ENCODE results near the gene ZBTB46. TPM values are rescaled to one million over a fixed set of nuclear protein-coding genes. Genes with fewer than 3 reads are reported as not detected.

Gene ZBTB46
- total and polyA plus RNA-seq, 10 donors: 3.6 to 76.5 (median 32.1) TPM

DNA sequence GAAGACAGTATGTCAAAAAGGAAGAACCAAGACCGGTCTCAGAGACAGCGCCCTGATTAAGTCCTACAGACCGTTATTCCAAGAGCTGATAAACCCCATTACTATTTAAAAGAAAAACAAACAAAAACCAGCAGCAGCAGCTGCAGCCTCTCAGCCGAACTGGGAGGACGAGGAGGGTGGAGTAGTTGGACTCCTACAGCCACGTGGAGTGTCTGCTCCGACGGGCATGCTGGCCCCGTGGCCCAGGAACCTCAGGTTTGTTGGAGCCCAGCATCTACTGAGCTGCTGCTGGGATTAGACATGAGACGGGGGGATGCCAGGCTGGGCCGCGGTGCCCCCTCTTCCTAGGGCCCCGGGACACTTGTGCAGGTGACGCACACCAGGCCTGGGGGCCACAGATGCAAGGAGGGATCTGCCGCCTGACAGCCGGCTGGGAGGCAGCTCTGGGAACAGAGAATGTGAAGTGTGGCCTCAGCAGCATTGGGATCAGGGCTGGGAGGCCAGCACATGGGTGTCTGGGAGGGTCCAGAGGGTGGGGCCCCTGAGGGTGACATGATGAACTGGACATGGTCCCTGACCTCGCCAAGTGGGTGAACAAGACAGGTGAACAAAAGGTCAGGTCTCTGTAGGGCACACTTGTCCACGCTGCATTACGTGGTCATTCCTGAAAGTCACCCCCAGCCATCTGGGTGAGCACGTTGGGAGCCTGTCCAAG, 2.9 kb upstream of the ZBTB46 start:
- H3K4me3 ChIP-seq: no peak overlapping the region
- no peaks in the 10 kb centered on the region for H3K9me3 ChIP-seq
- H3K36me3 ChIP-seq: no peaks in the 10 kb centered on the region
- TF ChIP-seq, protein P1, sequence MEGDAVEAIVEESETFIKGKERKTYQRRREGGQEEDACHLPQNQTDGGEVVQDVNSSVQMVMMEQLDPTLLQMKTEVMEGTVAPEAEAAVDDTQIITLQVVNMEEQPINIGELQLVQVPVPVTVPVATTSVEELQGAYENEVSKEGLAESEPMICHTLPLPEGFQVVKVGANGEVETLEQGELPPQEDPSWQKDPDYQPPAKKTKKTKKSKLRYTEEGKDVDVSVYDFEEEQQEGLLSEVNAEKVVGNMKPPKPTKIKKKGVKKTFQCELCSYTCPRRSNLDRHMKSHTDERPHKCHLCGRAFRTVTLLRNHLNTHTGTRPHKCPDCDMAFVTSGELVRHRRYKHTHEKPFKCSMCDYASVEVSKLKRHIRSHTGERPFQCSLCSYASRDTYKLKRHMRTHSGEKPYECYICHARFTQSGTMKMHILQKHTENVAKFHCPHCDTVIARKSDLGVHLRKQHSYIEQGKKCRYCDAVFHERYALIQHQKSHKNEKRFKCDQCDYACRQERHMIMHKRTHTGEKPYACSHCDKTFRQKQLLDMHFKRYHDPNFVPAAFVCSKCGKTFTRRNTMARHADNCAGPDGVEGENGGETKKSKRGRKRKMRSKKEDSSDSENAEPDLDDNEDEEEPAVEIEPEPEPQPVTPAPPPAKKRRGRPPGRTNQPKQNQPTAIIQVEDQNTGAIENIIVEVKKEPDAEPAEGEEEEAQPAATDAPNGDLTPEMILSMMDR (IDR thresholded peaks at IDR 0.05 in 8 of 11, conservative IDR thresholded peaks at IDR 0.05 in 3 of 11): no peak
- TF ChIP-seq POLR2A (IDR thresholded peaks at IDR 0.05) (no peak), POLR2AphosphoS5 (IDR thresholded peaks at IDR 0.05) (no peak)
- peak overlapping the region in 7 of 8 donors; percentile 58 to 81 (median 71) for H3K27ac ChIP-seq
- H3K4me1 ChIP-seq: peaks cover 9 to 68% (median 51%) of the 10 kb centered on the region in 6 donors
- intact Hi-C loops (cut with DNase I; ENCODE audit: low total_unique reads): no loop called here
- H3K27me3 ChIP-seq (replicated peaks in 1 of 7): peaks cover 0 to 49% (median 25%) of the 10 kb centered on the region in 7 donors
- 73 to 84% (median 83%) methylated on average over 18 to 20 of the region's 20 CpGs for WGBS, 5 donors
- no peak for DNase-seq

DNA sequence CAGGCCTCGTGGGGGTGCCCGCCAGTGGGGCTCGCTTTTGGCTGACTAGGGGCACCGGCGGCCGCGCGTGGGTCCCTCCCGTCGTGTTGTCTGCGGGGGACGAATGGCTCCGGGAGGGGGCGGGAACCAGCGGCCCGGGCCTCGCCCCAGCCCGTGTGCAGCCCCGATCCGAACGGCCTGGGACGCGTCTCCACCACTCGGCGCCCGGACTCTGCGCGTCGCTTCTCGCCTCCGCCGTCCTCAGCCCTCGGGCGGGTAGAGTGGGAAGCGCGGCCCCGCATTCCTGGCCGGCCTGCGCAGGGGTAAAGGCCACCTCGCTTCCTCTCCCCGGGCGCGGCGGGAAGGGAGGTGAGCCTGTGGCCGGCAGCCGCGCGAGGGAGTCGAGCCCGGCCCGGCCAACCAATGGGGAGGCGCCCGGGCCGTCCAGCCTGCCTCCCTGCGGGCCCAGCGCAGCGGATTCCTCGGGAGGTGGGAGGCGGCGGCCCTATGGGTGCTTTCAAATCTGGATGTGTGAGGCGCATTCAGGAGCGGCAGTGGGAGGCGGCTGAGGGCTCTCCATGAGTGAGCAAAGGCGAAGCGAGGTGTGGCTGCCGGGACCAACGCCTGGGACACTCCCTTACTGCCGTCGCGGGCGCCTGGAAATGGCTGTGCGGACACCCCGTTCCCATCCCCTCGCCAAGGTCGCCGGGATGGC, 1.1 kb upstream of the ZBTB46 start:
- WGBS, 5 donors: 15 to 41% (median 21%) methylated on average over 43 to 76 of the region's 76 CpGs
- intact Hi-C loops (cut with DNase I; ENCODE audit: low total_unique reads): no loop called here

DNA sequence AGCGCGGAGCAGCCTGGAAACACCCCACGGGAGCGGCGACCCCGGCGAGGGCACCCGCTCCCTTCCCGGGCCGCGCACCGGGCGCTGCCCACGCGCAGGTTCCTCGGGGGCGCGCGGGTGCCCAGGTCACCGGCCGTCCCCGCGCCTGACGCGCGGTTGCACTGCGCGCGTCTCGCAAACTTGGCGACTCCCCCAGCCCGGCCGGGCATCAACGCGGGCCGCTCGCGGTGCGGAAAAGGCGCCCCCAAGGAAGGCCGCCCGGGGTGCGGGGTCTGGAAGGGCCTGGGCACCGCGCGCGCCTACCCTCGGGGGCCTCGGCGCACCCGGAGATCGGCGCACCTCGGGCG, 555 bp upstream of the ZBTB46 start:
- intact Hi-C loops (cut with DNase I; ENCODE audit: low total_unique reads): no loop called here
- WGBS, 5 donors: 1% methylated on average over 19 to 55 of the region's 55 CpGs; no CpG with 5 or more reads in 1 of the 5 donors
- no peaks in the 10 kb centered on the region for H3K9me3 ChIP-seq
- H3K27ac ChIP-seq: peak overlapping the region; percentile 57 to 93 (median 88)
- TF ChIP-seq POLR2A (IDR thresholded peaks at IDR 0.05) (no peak), POLR2AphosphoS5 (IDR thresholded peaks at IDR 0.05) (no peak)
- TF ChIP-seq, protein P1 (IDR thresholded peaks at IDR 0.05 in 8 of 11, conservative IDR thresholded peaks at IDR 0.05 in 3 of 11): no peak
- H3K4me1 ChIP-seq: peaks cover 9 to 79% (median 57%) of the 10 kb centered on the region in 6 donors
- no peak for DNase-seq
- peaks cover 0 to 70% (median 30%) of the 10 kb centered on the region in 7 donors for H3K27me3 ChIP-seq (replicated peaks in 1 of 7)
- no peaks in the 10 kb centered on the region for H3K36me3 ChIP-seq
- H3K4me3 ChIP-seq: peak overlapping the region; percentile 29 to 83 (median 60)

More for the DNA sequence above, 1.1 kb upstream of the ZBTB46 start:
- TF ChIP-seq POLR2AphosphoS5 (IDR thresholded peaks at IDR 0.05) (peak; percentile 54 to 86 (median 85)), POLR2A (IDR thresholded peaks at IDR 0.05) (no peak)
- TF ChIP-seq, protein P1 (IDR thresholded peaks at IDR 0.05 in 8 of 11, conservative IDR thresholded peaks at IDR 0.05 in 3 of 11): peak in 1 of 11 experiments; percentile 9
- peaks cover 9 to 77% (median 54%) of the 10 kb centered on the region in 6 donors for H3K4me1 ChIP-seq
- no peaks in the 10 kb centered on the region for H3K9me3 ChIP-seq
- H3K27me3 ChIP-seq (replicated peaks in 1 of 7): peaks cover 0 to 65% (median 30%) of the 10 kb centered on the region in 7 donors
- no peaks in the 10 kb centered on the region for H3K36me3 ChIP-seq
- H3K4me3 ChIP-seq: peak overlapping the region; percentile 29 to 83 (median 60)
- DNase-seq: peak; percentile 86
- peak overlapping the region; percentile 57 to 93 (median 88) for H3K27ac ChIP-seq

Data from spleen (tissue), 11 donors.